ENCODE measurements around the gene MARCHF2.

Gene MARCHF2

DNA sequence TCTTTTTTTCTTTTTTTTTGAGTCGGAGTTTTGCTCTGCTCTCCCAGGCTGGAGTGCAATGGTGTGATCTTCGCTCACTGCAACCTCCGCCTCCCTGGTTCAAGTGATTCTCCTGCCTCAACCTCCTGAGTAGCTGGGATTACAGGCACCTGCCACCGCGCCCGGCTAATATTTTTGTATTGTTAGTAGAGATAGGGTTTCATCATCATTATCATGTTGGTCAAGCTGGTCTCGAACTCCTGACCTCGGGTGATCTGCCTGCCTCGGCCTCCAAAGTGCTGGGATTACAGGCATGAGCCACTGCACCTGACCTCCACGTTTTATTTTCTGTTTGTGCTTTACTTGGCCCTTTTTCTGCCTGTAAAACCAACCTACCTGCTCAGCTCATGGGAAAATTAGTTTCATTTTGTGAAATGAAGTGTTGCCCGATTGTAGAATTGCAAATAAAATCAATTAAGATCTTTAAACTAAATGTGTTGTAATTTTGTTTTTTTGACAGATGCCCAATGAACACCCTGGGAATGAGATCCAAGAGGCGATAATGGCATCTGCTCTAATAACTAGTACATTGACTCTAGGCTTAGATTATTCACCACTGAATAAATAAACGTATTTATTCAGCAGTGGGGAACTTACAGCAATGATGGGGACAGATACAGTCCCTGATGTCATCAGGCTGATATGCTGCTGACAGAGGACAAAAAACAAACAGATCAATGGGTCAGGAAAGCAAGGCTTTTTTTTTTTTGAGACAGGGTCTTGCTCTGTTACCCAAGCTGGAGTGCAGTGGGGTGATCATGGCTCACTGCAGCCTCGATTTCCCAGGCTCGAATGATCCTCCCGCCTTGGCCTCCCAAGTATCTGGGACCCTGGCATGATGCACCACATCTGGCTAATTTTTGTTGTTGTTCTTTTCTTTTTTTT, 25.2 kb upstream of the MARCHF2 start:
- DNase-seq (ENCODE audit: low read depth, low spot score), result no peak

DNA sequence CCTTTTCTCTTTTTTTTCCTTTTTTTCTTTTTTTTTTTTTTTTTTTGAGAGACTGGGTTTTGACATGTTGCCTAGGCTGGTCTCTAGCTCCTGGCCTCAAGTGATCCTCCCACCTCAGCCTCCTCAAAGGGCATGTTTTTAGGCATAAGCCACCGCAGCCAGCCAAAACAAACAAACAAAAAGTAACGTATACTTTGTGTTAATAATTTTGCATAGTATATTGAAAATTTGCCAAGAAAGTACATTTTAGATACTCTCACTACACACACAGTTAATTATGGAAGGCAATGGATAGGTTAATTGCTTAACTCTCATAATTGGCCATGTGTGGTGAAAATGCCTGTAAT, 24.5 kb upstream of the MARCHF2 start:
- no peak for DNase-seq (ENCODE audit: low read depth, low spot score)

DNA sequence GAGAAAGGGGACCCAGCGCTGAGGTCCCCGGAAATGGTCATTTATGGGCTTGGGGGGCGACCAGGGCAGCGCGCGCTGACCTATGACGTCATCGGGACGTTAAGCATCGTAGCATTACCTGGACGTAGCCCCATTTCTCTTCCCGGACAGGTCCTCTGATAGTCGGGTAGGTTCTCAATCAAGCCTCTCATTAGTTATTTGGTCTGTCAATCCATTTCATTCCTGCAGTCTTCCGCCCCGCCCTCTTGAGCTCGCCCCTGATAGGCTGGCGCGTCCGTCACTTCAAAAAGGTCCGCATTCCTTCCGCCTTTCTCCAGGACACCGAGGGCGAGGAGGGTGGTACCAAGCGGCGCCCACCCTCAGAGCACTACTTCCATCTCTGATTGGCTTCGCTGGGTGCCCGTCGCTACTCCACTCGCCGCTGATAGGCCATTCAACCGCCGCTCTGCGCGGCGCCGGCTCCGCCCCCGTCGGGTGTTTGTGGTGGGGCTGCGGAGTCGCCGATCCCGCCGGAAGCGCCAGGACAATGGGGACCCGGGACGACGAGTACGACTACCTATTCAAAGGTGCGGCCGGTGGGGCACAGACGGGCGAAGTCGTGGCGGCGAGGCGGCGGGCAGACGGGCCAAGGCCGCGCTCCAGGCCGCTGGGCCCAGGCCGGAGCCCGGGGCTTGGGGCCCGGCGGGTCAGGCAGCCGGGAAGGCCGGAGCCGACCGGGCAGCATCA, 23.1 kb upstream of the MARCHF2 start, which contains the start of gene RAB11B:
Gene RAB11B, plus strand, starts transcription at position 470 of the 726 bp plus-strand sequence. Its CDS starts 57 bp downstream, at position 527.
- peak; percentile 100 for DNase-seq (ENCODE audit: low read depth, low spot score)

DNA sequence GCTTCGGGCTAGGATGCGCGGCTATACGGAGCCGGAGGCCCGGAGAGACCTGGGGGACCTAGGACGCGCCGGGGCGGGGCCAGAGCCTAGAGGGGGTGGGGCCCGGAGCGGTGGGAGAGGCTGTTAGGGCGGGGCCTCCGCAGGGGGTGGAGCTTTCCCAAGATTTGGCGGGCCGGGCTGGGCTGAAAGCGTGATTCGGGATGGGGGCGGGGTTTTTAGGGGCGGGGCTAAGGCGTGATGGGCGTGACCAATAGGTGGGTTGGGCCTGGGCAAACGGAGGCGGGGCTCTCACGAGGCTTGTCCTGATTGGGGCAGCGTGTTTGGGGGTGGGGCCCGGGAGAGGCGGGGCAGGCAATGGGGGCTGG, 22.5 kb upstream of the MARCHF2 start:
- DNase-seq (ENCODE audit: low read depth, low spot score), result peak; percentile 88

DNA sequence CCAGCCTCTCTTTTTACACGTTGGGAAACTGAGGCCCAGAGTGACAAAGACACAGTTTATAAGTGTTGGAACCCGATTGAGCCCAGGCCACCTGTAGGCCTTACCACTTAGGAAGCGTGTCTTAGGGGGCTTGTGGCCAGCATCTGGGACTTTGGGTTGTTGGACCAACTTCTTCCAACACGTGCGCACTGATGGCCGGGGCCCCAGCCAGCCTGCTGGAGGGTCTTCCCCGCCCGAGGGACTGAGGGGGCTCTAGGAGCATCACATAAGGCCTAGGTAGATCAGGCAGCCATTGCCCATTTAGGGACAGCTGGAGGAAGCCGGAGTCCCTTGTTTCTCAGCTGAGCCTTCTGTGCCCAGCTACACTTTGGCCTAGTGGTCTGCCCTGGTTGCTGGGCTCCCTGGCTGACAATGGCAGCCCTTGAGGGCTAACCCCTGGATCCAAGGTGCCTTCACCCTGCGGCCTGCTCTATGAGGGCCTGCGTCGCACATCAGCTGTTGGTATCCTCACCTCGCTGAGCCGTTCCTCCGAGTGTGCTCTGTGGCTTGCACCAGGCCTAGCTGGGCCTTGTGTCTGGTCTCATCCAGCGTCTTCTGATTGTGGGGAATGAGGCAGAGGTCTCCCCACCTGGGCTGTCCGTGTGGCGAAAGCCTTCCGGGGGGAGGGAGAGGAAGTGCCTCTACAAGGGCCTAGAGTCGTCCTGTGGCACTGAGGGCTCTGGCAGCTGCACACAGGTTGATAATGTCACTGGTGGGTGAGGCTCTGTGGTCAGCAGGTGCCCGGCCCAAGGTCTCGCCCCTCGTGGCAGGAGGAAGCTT, 21.7 kb upstream of the MARCHF2 start:
- no peak for DNase-seq (ENCODE audit: low read depth, low spot score)

DNA sequence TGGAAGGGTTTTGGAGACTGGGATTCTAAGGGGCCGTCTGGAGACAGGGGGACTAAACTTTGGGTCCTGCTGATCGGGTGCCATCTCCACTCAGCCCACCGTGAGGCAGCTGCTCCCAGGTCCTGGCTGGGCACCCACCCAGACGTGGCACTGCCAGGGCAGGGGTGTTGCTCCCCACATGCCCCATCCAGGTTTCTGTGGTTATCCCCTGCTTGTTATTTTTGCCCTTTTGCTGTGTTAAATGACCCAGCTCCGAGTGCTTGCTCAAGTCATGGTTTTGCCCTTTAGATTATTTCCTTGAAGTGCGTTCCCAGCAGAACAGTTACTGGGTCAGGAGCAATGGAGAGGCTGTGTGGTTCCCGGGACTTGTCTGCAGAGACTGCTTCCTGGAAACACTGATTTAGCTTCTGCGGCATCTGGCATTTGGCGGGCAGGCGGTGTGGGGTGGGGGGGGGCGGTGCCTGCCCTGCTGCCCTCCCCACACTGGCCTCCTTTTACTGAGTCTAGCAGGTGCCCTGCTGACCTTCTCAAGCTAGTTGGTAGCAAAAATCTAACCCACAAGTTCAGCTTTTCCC, 21.0 kb upstream of the MARCHF2 start:
- DNase-seq (ENCODE audit: low read depth, low spot score), result no peak

DNA sequence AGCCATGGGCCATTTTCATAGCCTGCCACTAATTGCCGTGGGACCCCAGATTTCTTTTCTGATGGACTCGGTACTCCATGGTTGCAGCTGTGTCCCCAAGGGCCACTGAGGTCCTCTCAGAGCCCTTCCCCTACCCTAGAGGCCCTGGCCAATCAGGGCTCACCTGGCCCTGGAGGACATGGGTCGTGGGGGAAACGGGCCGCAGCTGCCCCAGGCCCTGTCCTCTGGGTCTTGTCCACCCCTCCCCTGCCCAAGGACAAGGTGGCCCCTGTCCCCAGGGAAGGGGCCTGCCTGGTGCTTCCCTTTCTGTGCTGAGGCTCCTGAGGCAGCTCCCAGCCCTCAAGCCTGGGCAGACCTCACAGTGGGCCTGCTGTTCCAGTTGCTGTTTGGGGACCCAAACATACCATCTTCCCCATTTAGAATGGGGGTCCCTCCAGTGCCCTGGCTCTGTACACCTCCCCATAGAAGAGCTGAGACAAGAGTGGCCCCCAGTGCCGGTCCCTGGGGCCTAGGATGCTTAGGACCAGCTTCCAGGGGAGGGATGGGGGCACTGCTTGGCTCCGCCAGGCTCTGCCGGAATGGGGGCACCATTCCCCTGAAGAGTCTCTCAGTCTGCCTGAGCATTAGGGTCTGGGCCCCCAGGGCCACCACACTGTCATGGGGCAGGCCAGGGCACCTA, 19.8 kb upstream of the MARCHF2 start:
- DNase-seq (ENCODE audit: low read depth, low spot score), result no peak

DNA sequence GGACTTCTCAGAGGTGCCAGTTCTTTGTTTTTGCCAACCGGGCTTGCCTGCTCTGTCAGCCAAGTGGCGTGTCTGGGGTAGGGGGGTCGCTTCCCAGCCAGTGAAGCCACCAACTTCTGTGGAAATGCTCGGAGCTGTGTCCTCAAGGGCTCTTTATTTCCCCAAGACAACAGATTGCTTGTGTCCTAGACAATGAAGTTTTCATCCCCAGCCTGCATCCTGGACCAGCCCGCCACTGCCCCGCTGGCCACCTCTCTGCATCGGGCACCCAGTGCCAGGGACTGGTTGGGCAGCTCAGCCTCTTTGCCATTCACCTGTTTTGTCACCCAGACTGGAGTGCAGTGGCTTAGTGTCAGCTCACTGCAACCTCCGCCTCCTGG, 19.2 kb upstream of the MARCHF2 start:
- DNase-seq (ENCODE audit: low read depth, low spot score), result no peak

DNA sequence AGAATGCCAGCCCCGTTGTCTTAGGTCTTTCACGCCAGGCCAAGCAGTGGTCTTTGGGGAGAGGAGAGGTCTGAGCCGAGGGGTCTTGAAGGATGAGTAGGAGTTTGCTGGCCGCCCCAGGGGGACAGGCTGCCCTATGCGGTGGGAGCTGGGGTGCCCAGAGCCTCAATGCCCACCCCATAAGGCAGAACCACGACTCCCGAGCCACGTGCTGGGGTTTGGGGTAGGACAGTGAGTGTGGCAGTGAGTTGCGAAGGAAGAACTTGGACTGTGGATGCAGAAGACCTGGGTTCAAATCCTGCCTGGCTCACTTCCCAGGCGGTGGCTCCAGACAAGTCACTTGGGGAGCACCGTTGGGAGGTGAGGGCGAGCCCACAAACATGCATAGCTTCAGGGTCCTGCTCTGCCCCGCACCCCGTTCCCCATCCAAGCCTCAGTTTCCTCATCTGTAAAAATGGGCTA, 17.5 kb upstream of the MARCHF2 start:
- DNase-seq (ENCODE audit: low read depth, low spot score), result no peak

DNA sequence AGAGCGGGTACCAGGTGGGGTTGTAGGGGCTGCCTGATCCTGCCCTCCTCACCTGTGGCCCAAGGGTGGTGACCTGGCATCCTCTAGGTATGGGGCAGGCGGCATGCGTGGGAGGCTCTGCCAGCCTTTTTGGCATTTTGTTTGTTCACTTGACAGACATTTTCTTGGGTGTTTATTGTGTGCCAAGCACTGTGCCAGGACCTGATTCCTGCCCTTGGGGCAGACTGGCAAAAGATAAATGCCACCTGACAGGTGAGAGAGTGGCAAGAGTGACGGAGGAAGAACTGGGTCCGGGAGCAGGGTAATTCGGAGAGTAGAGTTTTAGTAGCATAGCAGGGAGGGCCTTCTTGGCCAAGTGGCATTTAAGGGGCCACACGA, 16.9 kb upstream of the MARCHF2 start:
- no peak for DNase-seq (ENCODE audit: low read depth, low spot score)

DNA sequence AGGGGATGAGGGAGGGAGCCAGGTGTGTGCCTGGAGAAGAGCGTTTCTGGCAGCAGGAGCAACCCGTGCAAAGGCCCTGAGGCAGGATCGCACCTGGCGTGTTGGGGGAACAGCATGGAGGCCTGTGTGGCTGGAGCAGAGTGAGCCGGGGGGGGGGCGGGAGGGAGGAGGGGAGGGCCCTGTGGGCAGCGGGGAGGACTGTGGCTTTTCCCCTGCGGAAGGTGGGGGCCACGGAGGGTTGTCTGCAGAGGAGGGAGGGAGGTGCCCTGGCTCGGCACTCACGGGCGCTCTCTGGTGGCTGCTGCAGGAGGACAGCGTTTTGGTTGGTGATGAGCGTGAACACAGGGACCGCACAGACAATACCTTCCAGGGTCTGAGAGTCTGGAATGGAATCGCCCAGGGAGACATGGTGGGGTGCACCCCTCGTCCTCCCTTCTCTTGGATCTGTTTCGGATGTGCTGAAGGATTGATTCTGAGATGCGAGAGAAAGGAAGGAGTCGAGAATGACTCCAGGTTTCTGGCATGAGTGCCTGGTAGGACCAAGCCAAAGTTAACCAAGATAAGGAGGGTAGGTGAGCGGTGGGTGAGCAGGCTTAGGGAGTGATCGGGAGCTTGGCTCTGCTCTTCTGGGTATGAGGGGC, 16.4 kb upstream of the MARCHF2 start:
- peak; percentile 88 for DNase-seq (ENCODE audit: low read depth, low spot score)

DNA sequence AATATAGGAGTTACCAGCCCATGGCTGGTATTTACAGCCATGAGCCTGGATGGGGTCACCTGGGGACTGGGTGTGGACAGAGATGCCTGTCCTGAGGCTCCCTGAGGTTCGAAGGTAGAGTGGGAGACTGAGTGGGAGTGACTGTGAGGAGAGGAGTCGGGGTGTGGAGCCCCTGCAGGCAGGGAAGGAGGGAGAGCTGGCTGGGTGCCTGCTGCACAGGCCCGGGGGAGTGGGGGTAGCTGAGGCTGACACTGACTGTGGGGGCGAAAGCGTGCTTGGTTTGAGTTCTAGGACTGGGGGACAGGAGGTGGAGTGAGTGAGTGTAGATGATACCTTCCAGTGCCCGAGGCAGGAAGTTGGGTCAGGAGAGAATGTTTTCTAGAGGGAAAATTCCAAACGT, 15.8 kb upstream of the MARCHF2 start:
- DNase-seq (ENCODE audit: low read depth, low spot score), result no peak

DNA sequence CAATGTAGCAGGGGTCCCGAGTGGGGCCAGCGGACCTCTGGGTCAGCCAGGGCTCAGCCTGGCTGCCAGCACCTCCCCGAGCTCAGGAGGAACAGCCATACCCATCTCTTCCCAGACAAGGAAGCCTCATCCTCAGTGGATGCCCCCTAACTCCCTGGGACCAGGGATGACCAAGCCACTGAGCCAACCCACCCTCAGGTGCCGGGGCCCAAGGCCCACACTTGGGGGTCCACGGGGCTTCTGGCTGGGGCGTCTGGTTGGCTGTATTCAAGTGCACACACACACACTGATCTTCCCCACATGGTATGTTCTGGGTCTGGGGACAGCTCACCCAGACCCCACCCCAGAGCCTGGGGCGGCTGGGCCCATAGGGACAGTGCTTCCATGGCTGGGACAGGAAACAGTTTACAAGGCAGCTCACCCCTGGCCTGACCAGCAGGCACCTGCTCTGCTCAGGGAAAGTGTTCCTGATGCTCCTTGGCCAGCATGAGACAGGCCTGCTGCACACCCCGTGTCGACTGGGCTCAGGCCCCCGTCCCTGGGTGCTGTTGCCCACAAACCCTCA, 15.3 kb upstream of the MARCHF2 start:
- DNase-seq (ENCODE audit: low read depth, low spot score), result no peak

DNA sequence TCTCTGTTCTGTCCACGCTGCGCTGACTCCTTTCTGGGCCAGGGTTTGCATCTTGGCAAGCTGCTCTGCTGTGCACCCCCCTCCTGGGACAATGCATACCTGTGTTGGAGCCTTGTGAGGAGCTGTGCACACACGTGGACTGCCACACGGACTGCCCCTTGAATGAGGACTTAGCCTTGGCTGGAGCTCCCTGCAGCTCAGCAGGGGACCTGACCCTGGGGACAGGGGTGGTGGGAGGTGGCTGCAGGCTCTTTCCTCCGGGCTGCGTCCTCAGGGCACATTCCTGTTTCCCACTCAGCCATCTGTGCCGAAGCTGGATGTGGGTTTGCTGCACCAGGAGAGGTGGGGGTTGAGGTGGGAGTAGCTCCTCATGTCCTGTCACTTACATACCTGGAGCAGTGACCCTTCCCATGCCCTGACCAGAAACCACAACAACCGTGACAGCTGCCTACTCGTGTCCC, 14.8 kb upstream of the MARCHF2 start:
- no peak for DNase-seq (ENCODE audit: low read depth, low spot score)

DNA sequence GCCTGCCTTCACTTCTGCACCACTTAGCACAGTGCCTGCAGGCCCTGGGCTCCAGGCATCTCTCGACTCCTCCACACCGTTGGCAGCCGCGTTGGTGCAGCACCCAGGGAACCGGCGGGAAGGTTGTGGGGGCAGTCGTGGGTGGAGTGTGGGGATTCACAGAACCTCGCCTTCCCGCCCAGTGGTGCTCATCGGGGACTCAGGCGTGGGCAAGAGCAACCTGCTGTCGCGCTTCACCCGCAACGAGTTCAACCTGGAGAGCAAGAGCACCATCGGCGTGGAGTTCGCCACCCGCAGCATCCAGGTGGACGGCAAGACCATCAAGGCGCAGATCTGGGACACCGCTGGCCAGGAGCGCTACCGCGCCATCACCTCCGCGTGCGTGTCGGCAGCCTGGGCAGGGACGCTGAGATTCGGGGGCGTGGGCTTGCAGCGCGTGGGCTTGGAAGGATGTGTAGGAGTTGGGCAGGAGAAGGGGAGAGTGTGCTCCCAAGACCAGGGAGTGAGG, 13.4 kb upstream of the MARCHF2 start:
- DNase-seq (ENCODE audit: low read depth, low spot score), result no peak

DNA sequence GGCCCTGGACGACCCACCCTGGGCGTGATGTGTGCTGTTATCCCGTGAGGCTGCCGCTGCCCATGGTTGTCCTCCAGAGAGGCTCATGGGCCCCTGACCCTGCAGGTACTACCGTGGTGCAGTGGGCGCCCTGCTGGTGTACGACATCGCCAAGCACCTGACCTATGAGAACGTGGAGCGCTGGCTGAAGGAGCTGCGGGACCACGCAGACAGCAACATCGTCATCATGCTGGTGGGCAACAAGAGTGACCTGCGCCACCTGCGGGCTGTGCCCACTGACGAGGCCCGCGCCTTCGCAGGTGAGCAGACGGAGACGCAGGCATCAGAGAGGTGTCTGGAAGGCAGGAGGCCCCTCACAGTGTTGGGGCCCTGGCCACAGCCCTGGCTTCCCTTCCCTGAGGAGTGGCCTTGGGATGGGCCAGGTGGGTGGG, 11.1 kb upstream of the MARCHF2 start:
- no peak for DNase-seq (ENCODE audit: low read depth, low spot score)

DNA sequence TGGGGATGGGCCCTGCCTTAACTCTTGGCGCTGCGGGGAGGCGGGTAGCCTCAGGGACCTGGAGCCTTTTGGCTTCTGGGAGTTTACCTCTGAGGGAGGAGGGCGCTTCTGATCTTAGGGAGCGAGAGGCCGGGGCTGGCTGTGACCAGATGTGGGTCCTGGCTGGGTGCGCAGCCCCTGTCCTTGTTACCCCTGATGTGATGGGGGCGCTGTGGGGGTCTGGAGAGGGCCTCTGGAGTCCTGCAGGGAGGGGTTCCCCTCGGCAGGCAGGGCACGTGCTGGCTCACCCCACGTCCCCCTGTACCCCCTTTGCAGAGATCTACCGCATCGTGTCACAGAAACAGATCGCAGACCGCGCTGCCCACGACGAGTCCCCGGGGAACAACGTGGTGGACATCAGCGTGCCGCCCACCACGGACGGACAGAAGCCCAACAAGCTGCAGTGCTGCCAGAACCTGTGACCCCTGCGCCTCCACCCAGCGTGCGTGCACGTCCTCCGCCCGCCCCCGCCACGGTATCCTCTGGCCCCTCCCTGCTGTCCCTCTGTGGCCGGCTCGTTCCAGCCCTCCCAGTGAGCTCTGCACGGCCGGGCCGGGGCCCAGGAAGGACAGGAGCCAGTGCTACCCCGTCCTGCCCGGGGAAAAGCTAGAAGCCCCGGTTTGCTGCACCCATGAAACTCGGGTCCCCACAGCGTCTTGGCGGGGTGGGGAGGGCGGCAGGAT, 9.8 kb upstream of the MARCHF2 start:
- no peak for DNase-seq (ENCODE audit: low read depth, low spot score)

DNA sequence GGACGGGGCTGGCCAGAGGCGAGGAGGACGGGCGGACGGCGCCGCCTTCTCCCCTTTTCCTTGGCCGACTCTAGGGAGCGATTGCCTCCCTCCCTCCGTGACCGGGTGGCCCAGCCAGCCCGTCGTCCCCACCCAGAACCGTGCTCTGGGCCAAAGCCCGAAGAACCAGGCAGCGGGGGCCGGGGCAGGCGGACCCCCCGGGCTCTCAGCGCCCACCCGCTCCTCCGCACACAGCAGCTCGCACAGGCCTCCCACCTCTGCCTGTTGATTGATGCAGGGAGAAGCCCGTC, 9.3 kb upstream of the MARCHF2 start:
- no peak for DNase-seq (ENCODE audit: low read depth, low spot score)

DNA sequence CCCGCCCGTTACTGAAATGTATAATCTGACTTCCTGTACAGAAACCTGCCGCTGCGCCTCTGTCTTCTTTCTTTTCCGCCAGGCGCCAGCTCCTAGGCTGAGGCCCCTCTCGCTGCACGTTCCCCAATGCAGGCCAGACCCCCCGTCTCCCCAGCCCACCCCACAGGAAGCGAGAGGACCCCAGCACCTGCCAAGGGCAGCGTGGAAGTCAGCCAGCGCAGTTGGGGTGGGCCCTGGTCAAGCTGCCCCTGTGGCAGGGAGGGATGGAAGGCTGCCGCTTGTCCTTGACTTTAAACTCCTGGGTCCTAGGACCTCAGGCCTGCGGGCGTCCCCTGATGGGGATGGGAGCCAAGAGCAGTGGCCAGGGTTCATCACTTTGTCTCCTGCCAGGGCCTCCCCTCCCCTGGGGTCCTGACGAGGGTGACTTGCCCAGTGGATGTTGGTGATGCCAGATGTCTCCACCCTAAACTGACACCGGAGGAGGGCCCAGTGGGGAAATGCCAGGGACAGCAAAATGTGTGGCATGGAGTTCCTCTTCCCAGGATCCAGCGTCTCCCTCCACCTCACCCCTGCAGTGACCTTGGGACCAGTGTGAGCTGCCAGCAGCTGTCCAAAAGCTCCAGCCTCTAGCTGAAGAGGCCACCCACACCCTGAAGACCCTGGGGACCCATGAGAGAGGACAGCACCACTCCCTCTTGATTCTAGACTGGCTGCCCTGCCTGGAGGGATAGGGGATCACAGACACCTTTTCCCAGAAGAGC, 8.5 kb upstream of the MARCHF2 start:
- DNase-seq (ENCODE audit: low read depth, low spot score), result no peak

All from ELF-1 (cell line).